SHP77 treated with DMSO at 0.1 percent for 48 hours (cell line): ENCODE measurements around the gene AUTS2.
"Not testable (repeated sequence)": the region's sequence is repeated elsewhere in the genome, so short reads cannot be mapped to it uniquely, and the experiment has no call there.

Experiments
- DNase-seq: peaks from one replicate; lab custom pipeline; 2025; lab: John Stamatoyannopoulos, UW

Gene AUTS2

DNA sequence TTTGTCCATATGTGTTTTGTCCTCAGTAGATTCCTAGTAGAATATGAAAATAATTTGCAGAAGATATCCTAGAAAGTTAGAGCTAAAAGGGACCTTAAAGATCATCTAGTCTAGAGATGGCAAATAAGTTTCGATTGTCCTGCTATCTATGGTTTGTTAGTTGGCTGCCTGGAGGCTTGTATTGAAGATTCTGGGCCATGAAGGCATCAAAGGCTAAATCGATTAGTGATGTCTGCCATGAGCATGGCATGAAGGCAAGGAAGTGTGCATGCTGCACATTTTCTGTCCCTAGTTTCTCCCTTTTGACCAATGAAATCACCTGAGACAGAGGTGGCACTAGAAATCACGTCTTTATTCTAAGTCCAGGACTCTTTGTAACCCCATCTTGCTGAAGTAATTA lies 979.9 kb downstream of the AUTS2 start:
- DNase-seq: no peak

DNA sequence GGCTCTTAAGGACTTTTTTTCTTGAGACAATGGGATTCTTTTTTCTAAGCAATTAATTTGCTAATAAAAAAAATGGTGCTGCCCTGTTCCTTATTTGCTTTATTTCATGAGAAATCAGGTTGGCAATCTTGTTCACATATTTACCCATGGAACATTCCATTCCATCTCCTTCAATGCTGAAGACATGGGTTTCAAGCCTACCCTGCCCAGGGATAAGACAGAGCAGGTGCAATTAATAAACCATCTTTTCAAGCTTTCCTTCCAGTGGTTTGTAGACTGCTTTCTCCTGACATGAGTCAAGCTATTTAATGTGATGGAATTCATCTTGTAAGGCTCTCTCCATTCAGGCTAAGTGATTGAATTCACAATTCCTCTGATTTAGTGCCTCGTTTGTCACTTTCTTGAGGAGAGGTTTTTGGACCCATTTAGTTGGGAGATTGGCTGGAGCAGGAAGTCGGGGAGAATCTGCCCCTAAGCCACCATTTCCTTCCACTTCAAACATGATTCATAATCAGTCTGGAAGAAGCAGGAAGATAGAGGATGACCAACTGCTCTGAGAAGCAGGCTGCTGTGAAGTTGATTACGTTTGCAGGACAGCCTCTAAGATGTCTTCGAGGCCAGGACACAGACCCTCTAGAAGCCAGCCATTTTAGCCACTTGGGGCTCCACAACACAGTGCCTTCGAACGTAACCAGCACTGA lies 981.3 kb downstream of the AUTS2 start:
- no peak for DNase-seq

- DNase-seq: no peak
Measured at GRCh38 chr7:70580161-70580560, 981.9 kb downstream of the AUTS2 start.

- DNase-seq: no peak
Measured at GRCh38 chr7:70582927-70583895, 984.9 kb downstream of the AUTS2 start.

DNA sequence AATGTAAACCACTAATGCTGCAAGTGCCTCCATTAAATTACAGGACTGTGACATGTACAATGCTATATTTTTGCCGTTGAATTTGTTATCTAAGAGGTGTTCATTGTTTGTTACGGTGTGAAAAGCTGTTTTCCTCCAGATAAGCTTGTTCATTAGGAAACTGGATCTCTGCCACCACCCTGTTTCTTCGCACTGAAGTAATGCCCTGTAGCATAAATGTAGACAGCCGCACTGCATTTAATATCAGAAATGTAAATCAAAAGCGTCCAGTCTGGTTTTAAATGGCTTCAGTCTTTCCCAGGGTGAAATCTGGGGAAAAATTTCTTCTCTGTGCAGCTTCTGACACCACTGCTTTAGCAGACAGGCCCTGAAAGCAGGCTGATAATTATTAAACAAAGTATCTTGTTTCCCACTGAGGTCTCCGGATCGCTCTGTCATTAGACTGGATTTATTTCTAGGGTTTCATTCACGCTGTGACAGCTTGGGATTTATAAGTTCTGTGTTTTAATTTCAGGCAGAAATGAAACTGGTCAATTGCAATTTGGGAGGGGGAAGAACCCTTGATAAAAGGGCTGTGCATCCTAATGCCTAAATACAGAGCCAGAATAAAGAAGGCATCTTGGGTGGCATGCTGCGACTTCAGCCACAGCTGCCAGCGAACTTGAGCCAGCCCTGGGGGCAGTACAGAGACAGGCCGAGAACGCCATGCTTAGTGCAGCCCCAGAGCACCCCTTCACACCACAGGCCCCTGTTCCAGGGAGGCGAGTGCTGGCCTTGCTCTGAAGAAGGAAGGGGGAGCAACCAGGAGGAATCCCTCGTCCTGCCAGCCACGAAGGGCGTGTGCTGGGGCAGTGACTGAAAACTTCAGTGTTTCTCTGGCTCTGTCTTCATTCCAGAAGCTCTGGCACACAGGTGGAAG lies 985.9 kb downstream of the AUTS2 start:
- no peak for DNase-seq

DNA sequence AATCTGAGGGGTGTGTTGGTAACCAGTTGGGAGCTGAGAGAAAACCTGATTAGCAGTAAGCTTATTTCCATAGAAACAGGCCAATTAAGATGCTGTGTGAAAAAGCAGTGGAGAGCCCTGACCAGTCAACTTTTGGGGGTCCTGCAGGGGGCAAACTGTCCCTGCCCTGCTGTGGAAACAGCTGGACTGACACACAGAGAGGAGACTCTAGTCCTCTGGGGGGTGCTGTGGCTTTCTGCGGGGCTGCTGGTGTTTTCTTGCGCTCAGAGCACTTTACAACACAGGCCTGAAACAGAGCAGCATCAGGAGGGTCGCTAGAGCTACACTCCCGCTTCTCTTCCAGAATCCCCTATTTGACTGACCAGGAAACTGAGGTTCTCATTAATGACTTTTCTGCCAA lies 986.8 kb downstream of the AUTS2 start:
- no peak for DNase-seq

DNA sequence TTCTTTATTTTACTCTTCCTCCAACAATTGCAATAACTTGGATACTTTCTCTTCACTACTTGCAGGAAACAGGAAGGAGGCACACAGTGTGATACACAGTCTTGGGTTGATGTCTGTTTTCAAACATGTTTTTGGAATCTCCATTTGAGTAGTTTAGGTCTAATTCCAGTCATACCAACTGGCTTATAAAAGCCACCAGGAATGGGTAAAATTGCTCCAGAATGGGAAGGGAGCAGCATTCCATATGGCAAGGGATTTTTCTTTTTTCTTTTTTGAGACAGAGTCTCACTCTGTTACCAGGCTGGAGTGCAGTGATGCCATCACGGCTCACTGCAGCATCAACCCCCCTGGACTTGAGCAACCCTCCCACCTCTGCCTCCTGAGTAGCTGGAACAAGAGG lies 988.5 kb downstream of the AUTS2 start:
- no peak for DNase-seq

GRCh38 chr7:70587739-70588138 lies 989.5 kb downstream of the AUTS2 start:
- DNase-seq: no peak

GRCh38 chr7:70588191-70588921 lies 990.1 kb downstream of the AUTS2 start:
- DNase-seq: no peak

DNA sequence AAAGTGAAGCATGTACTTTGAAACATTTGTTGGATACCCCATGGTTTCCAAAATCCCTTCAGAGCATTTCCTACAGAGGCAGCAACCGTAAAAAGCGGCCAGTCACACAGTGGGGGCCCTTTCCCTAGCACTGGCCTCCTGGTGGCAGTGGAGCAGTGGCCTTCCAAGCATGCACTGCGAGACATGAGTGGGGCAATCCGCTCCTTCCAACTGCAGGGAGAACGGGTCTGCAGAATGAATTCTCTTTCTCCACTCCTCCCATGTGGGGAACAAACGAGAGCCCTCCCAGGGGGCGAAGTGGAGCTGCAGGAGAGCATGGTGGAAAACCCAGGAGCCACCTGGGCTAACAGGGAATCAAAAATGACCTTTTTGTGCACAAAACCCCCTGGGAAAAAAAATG lies 990.7 kb downstream of the AUTS2 start:
- DNase-seq: no peak

DNA sequence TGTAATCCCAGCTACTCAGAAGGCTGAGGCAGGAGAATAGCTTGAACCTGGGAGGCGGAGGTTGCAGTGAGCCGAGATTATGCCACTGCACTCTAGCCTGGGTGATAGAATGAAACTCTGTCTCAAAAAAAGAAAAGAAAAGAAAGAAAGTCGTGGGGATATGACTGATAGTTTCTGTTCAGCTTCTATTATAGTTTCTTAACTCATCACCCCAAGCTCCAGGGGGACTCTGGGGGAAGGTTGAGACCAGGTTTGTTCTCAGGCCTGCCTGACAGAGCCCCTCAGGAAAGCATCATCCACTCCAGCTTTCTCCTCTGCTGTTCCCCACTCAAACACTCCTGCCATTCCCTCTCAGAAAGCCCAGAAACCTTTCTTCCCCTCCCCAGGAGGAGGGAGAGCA lies 991.3 kb downstream of the AUTS2 start:
- no peak for DNase-seq

GRCh38 chr7:70590126-70590854 lies 992.0 kb downstream of the AUTS2 start:
- no peak for DNase-seq

GRCh38 chr7:70591643-70592042 lies 993.4 kb downstream of the AUTS2 start:
- DNase-seq: no peak

DNA sequence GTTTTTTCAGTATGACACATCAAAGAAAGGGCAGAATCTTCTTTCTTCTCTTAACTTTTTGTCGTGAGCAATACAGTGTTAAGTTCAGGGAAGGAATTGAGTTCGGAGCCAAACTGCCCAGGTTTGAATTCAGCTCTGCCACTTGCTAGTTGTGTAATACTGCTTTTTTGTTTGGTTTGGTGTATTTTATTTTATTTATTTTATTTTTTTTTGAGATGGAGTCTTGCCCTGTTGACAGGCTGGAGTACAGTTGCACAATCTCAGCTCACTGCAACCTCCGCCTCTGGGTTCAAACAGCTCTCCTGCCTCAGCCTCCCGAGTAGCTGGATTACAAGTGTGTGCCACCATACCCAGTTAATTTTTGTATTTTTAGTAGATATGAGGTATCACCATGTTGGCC lies 993.9 kb downstream of the AUTS2 start:
- no peak for DNase-seq

DNA sequence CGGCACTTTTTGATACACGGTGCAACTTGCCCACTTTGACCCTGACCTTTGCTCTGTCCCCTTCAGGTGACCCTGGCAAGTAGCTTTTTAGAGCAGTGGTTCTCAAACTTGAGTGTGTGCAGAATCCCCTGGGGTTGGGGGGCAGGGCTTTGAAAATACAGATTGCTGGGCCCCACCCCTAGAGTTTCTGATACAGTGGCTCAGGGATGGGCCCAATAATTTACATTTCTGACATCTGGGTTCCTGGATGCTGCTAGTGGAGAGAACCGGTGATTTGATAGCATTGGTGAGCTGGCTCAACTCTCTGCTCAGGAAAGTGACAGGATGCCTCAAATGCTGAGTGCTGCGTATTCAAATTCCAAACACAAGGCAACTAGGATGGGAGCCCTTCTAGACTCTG lies 995.9 kb downstream of the AUTS2 start:
- DNase-seq: no peak

DNA sequence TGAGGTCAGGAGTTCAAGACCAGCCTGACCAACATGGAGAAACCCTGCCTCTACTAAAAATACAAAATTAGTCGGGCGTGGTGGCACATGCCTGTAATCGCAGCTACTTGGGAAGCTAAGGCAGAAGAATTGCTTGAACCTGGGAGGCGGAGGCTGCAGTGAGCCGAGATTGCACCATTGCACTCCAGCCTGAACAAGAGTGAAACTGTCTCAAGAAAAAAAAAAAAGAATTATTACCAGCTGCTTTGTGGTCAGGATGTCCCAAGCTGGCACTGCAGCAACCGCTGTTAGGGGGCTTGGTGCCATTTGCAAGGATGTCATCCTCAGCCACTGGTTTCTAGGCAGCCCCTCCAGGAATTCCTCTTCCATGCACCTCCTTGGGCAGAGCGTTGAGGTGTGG lies 996.6 kb downstream of the AUTS2 start:
- DNase-seq: not testable (repeated sequence)

GRCh38 chr7:70595370-70595754 lies 997.1 kb downstream of the AUTS2 start:
- no peak for DNase-seq

DNA sequence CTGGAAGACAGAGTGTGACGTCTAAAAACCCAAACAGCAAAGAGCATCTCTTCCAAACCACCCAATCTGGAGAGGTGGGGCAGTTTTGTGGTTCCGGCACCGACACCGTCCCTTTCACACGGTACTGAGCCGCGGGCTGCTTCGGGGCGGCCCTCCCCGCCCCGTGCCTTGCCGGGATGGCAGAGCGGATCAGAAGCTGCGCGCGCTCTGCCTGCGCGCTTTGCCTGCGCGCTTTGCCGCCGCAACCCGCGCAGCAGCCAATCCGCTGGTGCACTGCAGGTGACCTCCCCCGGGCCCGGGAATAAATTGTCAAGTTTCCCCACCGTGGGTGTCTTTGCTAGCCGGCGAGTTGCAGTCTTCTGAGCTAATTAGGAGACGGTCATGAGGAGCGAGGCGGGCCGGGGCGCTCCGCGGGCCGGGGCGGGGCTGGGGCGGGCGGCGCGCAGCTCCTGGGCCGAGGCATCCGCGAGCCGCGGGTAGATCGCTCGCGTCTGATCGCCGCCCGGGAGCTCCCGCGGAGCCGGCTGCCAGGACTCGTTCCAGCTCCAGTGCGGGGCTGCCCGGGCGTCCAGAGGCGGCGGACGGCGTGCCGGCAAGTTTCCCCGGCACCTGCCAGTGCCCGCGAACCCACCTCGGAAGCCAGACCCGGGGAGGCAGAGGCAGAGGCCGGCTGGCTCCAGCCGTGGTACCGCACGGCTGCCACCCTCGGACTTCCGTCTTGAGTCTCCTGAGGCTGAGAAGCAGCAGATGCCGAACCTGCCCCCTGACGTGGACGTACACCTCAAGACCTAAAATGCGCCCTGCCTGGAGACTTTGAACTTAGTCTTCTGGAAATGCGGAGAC lies 997.7 kb downstream of the AUTS2 start:
- no peak for DNase-seq

DNA sequence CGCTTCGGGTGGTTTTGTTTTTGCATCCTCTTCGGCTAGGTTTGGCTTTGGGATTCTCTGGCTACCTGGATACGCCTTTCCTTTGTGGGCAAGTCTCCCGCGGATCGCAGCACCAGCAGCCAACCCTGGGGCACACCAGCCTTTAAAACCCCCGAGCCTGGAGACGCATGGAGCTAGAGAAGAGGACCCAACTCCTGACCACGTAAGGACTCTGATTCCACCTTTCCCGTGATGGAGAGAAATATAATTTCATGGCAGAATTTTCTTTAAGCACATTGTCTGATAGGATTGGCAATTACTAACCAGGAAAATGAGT lies 998.3 kb downstream of the AUTS2 start:
- no peak for DNase-seq

GRCh38 chr7:70597066-70597465 lies 998.8 kb downstream of the AUTS2 start:
- no peak for DNase-seq
